Measurements from ENCODE around the gene SLC25A42.
A peak's percentile ranks its signal among the peaks of the same experiment; 100 is the strongest.
"Not testable (repeated sequence)": the region's sequence is repeated elsewhere in the genome, so short reads cannot be mapped to it uniquely, and the experiment has no call there.

Gene SLC25A42

DNA sequence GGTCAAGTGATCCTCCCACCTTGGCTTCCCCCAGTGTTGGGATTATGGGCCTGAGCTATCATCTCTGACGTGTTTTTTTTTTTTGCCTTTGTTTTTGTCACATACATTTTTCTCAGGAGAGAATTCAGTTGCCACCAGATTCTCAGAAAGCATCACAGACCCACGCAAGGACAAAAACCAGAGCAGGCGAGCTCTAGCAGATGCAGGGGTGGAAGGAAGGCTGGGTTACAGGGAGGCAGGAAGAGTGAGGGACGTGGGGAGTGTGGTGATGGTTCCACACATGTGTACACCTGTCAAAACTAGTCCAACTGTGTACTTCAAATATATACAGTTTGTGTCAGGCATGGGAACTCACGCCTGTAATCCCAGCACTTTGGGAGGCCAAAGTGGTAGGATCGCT is 70.2 kb downstream of the SLC25A42 start:
- no peak for DNase-seq (ENCODE audit: low read depth in 1 of 2, low spot score in 1 of 2)

DNA sequence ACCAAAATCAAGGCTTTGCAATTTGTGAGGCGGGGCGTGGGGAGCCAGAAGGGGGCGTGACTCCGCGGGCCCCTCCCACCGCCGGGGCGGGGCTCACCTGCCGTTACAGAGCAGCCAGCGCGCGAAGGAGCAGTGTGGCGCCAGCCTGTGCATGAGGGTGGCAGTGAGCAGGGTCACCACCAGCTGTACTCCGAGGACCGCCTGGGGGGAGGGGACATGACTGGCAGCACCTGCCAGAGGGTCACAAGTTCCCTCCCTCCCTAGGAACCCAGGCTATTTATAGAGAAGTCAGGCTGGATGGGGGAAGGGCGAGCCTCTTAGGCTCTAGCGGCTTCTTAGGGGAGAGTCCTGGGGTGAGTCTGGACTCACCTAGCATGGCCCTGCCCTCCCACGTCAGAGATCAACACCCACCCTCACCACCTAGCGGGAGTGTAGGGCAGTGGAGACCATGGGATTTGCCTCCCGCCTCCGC is 70.9 kb downstream of the SLC25A42 start:
- DNase-seq (ENCODE audit: low read depth in 1 of 2, low spot score in 1 of 2): peak in 1 of 2 donors; percentile 42

DNA sequence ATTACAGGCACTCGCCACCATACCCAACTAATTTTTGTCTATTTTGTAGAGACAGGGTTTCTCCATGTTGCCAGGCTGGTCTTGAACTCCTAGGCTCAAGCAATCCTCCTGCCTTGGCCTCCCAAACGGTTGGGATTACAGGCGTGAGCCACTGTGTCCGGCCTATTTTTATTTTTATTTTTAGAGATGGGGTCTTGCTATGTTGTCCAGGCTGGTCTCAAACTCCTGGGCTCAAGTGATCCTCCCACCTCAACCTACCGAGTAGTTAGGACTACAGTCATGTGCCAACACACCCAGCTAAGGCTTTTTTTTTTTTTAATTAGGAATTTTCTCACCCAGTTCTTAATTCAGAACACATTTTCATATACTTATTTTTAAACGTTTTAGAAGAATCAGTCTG is 71.9 kb downstream of the SLC25A42 start:
- not testable (repeated sequence) for DNase-seq (ENCODE audit: low read depth in 1 of 2, low spot score in 1 of 2)

DNA sequence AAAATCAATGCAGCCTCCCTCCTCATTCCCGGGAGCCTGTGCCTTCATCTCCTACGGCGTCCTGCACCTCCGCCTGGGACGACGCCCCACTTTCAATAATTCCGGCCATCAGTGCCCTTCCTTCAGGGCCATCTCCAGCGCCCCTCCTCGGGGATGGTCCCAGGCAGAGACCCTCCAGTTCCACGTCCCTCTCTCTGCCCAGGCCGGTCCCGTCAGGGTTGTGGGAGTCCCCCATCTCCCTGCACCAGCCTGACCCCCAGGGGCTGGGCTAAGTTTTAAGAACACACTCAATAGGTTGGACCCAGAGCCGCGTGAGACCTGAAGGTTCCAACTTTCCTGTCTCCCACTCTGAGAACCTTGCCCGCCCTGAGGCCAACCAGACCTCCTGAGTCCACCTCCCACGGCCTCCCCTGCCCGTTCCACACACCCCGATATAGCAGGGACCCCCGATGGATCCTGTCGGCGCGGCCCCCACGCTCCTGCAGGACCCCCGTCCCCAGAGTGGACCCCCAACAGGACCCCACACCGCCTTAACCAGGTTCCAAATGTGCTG is 73.8 kb downstream of the SLC25A42 start:
- no peak for DNase-seq (ENCODE audit: low read depth in 1 of 2, low spot score in 1 of 2)

DNA sequence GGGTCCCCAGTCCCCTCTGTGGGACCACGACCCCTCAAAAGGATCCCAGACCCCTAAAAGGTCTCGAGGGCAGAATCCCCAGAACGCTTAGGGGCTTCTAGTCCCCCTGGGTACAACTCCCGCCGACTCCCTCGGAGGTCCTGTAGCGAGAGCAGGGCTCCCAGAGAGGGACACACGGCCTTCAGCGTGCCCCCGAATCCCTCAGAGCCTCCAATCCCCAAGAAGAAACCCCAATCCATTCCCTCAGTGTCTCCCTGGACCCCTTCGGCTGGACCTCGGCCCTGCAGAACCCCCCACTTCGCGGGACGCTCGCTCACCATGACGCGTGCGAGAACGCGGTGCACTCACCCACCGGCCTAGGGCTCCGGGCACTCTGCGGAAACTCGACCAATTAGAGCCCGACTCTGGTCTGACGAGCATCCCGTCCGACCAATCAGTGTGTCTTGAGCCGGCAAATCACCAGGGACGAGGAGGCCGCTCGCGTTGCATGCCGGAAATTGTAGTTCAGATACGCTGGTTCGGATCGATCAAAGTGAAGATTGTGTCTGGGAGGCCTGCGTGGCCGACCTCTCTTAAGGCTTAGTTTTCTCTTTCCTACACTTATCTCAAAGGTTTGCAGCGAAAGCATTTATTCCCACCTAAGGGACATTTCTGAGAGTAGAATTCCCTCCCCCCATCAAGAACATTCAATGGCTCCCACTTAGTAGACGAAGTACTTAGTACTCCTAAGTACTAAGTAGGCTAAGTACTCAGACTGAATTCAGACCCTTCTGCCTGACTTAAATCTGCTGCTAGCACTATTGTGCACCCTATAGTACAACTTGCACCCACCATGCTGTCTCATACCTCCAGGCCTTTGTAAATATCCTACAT is 74.6 kb downstream of the SLC25A42 start, which contains the start of gene TMEM161A:
TMEM161A (minus strand) TSS at position 370 of the 873 bp plus-strand sequence; CDS start at position 320, 50 bp downstream.
- peak; percentile 87 to 92 for DNase-seq (ENCODE audit: low read depth in 1 of 2, low spot score in 1 of 2)

DNA sequence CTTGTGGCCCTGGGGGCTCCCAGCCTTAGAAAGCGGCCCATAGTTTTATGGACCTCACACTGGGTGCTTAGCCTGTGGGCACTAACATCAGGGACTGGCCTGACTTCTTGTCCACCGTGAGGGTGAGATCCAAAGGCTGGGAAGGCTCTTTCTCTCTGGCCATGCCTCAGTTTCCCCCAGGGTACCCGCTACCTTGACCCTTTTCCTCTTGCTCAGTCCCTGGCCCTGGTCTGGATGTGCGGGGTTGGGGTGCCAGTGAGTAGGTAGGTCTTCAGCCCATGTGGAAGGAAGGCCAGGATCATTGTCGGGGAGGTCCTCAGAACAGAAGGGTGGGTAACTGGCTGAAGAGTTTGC is 76.1 kb downstream of the SLC25A42 start:
- DNase-seq (ENCODE audit: low read depth in 1 of 2, low spot score in 1 of 2): no peak

DNA sequence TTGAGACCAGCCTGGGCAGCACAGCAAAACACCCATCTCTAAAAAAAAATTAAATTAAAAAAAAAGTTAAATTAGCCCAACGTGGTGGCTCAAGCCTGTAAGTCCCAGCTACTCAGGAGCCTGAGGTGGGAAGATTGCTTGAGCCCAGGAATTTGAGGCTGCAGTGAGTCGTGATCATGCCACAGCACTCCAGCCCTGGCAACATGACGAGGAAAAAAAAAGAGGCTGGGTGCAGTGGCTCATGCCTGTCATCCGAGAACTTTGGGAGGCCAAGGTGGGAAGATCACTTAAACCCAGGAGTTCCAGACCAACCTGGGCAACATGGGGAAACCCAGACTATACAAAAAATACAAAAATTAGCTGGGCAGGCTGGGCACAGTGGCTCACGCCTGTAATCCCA is 76.7 kb downstream of the SLC25A42 start:
- DNase-seq (ENCODE audit: low read depth in 1 of 2, low spot score in 1 of 2): no peak

DNA sequence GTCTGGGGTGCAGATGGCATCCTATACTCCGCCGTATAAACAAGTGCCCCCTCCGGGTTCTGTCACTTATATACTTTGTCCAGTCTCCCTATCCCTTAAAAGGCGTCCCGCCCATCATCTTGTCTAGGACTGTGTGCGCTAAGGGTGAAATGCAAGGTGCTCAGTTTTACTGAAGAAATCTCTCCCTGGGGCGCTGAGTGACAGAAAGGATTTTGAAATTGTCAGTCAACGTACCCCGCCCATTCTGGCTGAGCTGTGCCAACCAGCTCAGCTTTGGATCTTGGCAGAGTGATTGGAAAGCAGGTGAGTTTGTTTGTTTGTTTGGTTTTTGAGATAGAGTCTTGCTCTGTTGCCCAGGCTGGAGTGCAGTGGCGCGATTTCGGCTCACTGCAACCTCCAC is 78.6 kb downstream of the SLC25A42 start:
- DNase-seq (ENCODE audit: low read depth in 1 of 2, low spot score in 1 of 2): no peak

DNA sequence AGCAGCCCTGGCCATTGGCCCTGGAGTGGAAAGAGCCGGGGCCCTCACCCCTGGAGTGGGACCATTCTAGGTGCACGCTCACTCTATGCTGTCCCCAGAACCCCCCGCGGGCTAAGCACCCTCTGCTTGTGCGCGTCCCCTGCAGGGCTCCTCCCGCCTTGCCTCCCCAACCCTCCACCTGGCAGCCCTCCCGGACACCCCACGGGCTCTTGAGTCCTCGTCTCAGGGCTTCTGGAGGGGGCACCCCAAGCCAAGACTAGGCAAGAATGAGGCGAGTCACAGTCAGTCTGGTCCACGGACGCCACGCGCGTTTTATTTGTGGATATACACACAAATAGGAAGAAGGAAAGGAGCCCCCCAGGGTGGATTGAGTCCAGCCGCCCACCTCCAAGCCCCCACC is 81.5 kb downstream of the SLC25A42 start:
- no peak for DNase-seq (ENCODE audit: low read depth in 1 of 2, low spot score in 1 of 2)

DNA sequence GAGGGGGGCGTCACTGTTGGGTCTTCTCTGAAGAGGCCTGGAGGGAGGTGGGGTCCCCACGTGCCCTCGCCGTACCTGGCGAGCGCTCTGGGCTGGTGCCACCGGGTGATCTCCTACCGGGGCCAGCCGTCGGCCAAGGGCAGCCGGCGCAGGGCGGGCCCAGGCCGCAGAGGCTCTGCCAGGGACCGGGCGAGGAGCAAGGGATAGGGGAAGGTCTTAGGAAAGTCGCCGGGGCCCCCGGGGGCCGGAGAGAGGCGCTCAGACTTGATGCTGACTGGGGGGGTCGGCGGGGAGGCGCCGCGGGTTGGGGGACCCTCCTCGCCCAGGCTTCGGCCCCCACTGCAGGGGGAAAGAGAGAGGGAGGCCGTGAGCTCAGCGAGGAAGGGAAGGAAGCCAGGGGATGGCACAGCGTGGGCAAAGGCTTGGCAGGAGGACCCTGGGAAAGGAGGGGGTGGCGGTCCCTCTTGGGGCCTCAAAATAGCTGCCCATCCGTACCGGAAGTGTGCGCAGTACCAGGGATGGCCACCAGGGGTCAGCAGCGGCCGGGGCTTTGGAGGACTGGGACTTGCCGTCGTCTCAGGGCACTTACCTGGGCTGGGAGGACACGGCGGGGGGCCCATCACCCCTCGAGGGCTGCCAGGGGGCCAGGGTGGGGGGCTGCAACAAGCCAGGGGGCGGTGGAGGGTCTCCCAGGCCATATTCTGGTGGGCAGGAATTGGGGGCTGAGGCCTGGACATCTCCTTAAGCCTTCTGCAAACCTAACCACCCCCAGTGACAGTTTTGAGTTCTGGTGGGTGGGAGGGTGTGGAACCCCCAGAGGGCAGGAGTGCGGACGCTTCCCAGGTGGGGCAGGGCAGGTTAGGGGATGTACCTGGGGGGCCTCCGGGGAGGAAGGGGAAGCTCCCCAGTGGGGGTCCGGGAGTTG is 82.2 kb downstream of the SLC25A42 start:
- peak; percentile 76 to 86 for DNase-seq (ENCODE audit: low read depth in 1 of 2, low spot score in 1 of 2)

DNA sequence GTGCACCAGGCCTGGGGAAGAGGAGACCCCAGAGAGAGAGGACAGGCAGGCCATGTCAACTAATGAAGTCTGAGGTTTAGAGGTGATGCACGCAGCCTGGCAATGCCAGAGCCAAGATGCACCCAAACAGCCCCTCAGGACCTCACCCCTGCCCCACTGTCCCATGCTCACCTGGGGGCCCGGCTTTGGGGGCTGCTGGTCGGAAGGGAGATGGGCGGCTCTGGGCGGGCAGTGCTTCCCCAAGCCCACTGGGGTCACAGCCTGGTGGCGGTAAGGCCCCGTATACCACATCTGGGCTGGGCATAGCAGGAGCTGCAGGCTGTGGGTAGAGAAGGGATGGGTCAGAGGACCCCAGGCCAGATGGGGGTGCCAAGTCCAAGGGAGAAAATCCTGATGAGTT is 83.1 kb downstream of the SLC25A42 start:
- no peak for DNase-seq (ENCODE audit: low read depth in 1 of 2, low spot score in 1 of 2)

DNA sequence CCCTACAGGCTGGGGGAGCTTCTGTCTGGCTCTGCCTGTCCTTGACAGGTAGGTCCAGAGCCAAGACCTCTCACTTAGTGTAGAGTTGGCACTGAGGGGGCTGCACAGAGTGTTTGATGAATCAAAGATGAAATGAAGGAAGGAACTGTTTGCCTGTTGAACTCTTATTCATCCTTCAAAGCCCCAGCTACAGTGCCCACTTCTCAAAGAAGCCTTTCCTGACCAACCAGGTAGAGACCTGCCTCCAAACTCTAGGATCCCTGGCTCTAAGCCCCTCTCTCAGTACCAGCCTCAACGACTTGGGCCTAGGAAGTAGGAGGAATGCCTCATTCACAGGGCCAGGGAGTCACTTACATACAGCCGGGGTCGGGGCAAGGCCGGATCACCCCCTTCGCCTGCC is 83.5 kb downstream of the SLC25A42 start:
- DNase-seq (ENCODE audit: low read depth in 1 of 2, low spot score in 1 of 2): no peak

DNA sequence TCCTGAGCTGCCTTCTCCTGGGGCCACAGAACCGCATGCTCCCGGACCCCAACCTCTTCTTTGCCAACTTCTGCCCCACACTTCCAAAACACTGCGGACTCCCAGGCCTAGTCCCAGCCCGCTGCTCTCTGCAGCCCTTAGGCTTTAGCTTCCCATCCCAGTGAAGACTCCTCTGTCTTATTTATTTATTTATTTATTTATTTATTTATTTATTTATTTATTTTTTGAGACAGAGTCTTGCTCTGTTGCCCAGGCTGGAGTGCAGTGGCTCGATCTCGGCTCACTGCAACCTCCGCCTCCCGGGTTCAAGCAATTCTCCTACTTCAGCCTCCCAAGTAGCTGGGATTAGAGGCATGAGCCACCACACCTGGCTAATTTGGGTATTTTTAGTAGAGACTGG is 84.7 kb downstream of the SLC25A42 start:
- DNase-seq (ENCODE audit: low read depth in 1 of 2, low spot score in 1 of 2): not testable (repeated sequence)

DNA sequence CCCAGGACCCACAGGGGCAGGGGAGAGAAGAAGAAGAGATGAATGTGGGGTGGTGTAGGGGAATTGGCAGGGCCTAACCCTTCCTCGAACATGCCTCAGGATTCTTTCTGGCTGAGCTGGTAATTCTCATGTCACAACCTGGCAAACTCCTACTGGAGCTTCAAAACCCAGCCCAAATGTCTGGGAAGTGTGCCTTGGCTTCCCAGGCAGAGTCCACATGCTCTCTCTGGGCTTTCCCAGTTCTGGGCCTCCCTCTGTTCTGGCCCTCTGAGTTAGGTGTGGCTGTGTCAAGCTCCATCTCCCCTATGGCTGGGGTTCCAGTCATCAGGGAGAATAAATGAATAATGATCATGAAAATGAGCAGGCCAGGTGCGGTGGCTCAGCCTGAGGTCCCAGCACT is 85.6 kb downstream of the SLC25A42 start:
- DNase-seq (ENCODE audit: low read depth in 1 of 2, low spot score in 1 of 2): no peak

DNA sequence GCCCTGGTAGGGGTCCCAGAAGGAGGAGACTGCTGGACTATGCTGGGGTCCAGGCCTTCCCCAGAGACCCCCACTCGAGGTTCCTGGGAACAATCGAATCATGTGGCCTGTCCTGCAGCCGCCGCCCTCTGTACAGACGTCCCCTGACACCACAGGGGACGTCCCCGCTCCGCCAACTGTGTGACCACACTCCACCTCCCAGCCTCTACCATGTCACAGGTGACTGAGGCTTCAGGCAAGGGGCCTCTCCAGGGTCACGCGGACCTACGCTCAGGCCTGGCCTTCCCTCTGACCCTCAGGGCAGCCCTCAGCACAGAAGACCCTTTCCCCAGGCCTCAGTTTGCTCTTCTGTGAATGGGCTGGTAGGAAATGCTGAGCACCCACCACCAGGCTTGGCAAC is 87.6 kb downstream of the SLC25A42 start:
- DNase-seq (ENCODE audit: low read depth in 1 of 2, low spot score in 1 of 2): no peak

DNA sequence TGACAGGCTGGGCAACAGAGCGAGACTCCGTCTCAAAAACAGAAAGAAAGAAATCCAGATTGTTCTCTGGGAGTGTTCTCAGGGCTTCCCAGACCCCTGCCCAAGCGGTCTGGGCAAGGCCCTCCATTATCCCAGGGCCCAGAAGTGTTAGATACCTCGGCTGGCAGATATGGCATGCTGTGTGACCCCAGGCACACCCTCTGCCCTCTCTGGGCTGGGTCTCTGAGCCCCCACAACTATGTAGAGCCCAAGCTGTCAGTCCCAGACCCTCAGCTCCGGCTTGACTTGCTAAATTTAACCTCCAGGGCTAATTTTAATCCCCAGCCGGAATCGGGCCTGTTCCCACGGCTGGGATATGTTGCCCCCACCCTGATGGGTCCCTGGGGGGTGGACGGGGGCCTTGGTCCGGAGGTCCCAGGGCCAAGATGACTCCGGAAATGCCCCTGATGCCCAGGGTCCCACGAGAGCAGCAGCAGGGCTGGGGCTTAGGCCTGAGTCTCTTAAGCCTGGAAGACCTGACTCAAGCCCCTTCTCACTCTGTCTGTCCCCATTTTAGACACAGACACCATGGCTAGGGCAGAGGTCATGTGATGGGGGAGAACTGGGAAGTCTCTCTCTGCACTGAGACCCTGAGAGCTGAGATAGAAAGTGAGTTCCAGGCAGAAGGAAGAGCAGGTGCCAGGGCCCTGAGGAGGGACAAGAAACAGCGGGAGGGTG is 89.0 kb downstream of the SLC25A42 start:
- DNase-seq (ENCODE audit: low read depth in 1 of 2, low spot score in 1 of 2): no peak

DNA sequence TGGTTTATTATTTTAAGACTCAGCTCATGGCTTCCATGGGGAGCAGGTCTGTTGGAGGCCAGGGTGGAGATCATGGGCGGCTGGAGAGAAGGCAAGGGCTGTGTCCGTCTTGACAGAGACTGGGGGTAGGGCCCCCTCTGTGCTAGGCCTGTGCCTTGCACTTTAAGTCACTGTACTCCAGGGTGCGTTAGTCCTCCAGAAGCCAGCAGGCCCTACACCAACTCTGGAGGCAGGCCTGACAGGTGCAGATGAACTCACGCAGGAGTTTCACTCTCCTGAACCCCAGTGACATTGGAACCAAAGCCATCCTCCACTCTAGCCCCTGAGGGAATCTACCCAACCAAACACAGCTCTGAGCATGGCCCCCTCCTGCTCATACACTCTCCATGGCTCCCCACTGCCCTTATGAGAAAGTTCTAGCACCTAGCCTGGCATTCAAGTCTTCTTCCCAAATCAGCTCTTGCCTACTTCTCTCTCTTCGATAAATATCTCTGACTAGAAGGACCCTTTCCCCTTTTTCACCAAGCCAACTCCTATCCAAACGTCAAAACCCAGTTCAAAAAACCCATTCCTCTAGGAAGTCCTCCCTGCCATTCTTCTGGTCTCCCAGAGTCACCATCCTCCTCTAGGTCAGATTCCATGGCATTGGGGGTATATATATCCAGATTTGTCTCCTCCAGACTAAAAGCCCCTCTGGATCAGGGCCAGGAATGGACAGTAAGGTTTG is 91.1 kb downstream of the SLC25A42 start:
- no peak for DNase-seq (ENCODE audit: low read depth in 1 of 2, low spot score in 1 of 2)

DNA sequence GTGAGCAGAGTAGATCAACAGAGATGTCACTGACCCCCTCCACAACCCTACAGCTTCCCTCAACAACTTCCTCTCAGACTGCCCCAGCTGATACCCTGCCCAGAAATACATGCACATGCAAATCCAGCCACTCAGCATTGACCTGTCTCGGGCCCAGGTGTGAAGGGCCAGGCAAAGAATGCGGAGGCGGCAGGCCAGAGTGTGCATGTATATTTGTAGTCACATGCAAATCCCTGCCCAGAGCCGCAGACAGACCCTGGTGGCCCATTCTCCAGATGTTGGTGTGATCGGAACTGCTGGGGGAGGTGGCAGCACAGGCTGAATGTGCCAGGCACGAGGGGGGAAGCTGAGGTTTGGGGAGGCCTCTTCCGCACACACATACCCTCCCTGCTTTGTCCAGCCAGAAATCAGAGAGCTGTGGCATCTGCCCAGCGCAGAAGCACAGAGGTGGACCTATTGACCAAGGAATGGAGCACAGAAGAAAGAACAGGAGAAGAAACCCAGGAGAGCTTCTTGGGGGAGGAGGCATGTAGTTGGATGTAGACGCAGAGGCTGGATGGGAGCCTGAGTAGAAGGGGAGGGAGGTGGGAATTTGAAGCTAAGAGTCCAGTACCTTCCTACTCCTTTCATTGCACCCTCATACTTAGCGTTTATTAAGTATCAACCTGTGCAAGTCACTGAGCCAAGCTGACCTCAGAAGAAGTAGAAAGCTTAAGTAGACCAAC is 91.9 kb downstream of the SLC25A42 start:
- DNase-seq (ENCODE audit: low read depth in 1 of 2, low spot score in 1 of 2): no peak

DNA sequence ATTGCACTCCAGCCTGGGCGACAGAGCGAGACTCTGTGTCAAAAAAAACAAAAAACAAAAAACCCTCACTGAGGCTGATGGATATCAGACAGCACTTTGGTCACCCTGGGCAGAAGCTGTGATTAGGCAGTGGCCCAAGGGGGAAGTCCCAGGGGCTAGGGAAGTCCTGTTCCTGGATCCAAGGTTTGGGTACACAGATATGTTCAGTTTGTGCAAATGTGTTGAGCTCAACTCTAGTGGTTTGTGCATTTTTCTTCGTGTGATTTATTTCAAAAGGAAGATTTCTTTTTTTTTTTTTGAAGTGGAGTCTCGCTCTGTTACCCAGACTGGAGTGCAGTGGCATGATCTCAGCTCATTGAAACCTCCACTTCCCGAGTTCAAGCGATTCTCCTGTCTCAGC is 94.0 kb downstream of the SLC25A42 start:
- DNase-seq (ENCODE audit: low read depth in 1 of 2, low spot score in 1 of 2): no peak

DNA sequence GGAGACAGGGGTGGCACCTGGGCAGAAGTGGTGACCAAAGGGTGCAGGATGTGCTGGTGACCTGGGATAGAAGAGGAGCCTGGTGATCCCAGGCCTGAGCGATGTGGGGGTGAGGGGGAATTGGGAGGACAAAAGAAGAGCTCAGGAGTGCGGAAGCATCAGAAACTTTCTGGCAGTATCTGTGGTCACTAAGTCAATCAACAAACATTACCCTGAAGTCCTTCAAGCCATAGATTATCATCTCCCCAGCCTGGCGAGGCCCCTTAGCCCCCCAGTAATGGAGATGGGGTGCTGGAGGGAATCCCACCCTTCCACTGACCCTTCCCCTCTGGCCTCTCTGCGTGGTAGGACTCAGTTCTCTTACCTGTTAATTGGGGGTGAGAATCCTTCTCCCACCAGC is 95.7 kb downstream of the SLC25A42 start:
- no peak for DNase-seq (ENCODE audit: low read depth in 1 of 2, low spot score in 1 of 2)
